KMS-11 (cell line): ENCODE measurements around the gene PTPRT.

Source experiments
- H2AFZ ChIP-seq: fragments of 200-600 bp; sonication (generic); 2 replicates; pipeline ENCODE4 v1.6.1; 2016; ENCODE audit warnings: antibody characterized with exemption, mixed run types, low read depth
- H3K27ac ChIP-seq: fragments of 200-600 bp; sonication (generic); 2 replicates; pipeline ENCODE4 v1.6.1; 2016; ENCODE audit warnings: mild to moderate bottlenecking, mixed run types
- H3K27me3 ChIP-seq: fragments of 200-600 bp; sonication (generic); 2 replicates; pipeline ENCODE4 v1.6.1; 2017; ENCODE audit warnings: mild to moderate bottlenecking, low read depth, mixed run types, moderate library complexity; ENCODE audit not compliant: insufficient read depth
- H3K36me3 ChIP-seq: fragments of 200-600 bp; sonication (generic); 2 replicates; pipeline ENCODE4 v1.6.1; 2017; ENCODE audit warnings: mild to moderate bottlenecking, mixed run types; ENCODE audit not compliant: insufficient read depth
- H3K4me1 ChIP-seq: fragments of 200-600 bp; sonication (generic); 2 replicates; pipeline ENCODE4 v1.6.1; 2016; ENCODE audit warnings: mild to moderate bottlenecking, low read depth, mixed run types; ENCODE audit not compliant: poor library complexity, severe bottlenecking
- H3K4me2 ChIP-seq: fragments of 200-600 bp; sonication (generic); 2 replicates; pipeline ENCODE4 v1.7.0; 2016; ENCODE audit warnings: mild to moderate bottlenecking, mixed run types
- H3K4me3 ChIP-seq: fragments of 200-600 bp; sonication (generic); IDR thresholded peaks from 2 replicates; pipeline ENCODE4 v1.6.1; 2017; ENCODE audit warnings: low read depth, low read length, mixed read lengths; ENCODE audit not compliant: insufficient read depth
- H3K79me2 ChIP-seq: fragments of 200-600 bp; sonication (generic); 2 replicates; pipeline ENCODE4 v1.6.1; 2016; ENCODE audit warnings: low read depth, mixed run types; ENCODE audit not compliant: insufficient read depth
- H3K9ac ChIP-seq: fragments of 200-600 bp; sonication (generic); 2 replicates; pipeline ENCODE4 v1.6.1; 2016; ENCODE audit warnings: mild to moderate bottlenecking, mixed run types
- H4K20me1 ChIP-seq: fragments of 200-600 bp; sonication (generic); 2 replicates; pipeline ENCODE4 v1.6.1; 2016; ENCODE audit warnings: mild to moderate bottlenecking, mixed run types; ENCODE audit not compliant: insufficient read depth
- CTCF ChIP-seq: fragments of 200-600 bp; sonication (generic); conservative IDR thresholded peaks from 2 replicates; pipeline ENCODE4 v1.6.1; 2017; ENCODE audit warnings: low read depth, mild to moderate bottlenecking, antibody characterized with exemption, low read length, moderate library complexity, mixed read lengths

Gene PTPRT

GRCh38 chr20:42379385-42379784, 810.3 kb downstream of the PTPRT start:
- no peak overlapping the region for H3K4me3 ChIP-seq
- H3K4me2 ChIP-seq = no peak overlapping the region
- TF ChIP-seq CTCF = no peak
- no peaks in the 10 kb centered on the region for H4K20me1 ChIP-seq
- no peaks in the 10 kb centered on the region for H3K79me2 ChIP-seq
- no peaks in the 10 kb centered on the region for H3K27me3 ChIP-seq
- H2AFZ ChIP-seq = no peak overlapping the region
- no peaks in the 10 kb centered on the region for H3K36me3 ChIP-seq
- no peaks in the 10 kb centered on the region for H3K4me1 ChIP-seq
- no peak overlapping the region for H3K9ac ChIP-seq
- no peak overlapping the region for H3K27ac ChIP-seq

GRCh38 chr20:42378826-42379225, 810.9 kb downstream of the PTPRT start:
- Histone ChIP-seq H3K27ac (no peak overlapping the region), H3K4me1 (no peaks in the 10 kb centered on the region), H3K9ac (no peak overlapping the region), H2AFZ (no peak overlapping the region), H3K4me2 (no peak overlapping the region), H3K27me3 (no peaks in the 10 kb centered on the region), H4K20me1 (no peaks in the 10 kb centered on the region), H3K36me3 (no peaks in the 10 kb centered on the region), H3K4me3 (no peak overlapping the region), H3K79me2 (no peaks in the 10 kb centered on the region)
- no peak for TF ChIP-seq CTCF

DNA sequence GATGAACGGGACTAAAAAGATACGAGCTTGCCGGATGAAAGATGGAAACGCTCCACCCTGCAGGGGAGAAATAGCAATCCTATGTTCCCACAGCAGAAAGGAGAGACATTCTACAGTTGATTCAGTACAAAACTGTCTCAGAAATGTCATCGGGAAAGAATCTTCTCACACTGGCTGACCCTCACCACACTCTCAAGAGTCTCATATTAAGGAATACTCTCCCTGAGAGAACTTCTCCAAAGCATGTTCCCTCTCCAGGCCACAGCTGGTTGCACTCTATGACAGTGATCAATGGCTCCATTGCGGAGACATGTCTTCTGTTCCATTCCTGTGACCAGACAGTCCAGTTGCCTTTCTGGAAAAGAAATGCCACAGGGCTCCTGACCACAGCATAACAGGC, 813.6 kb downstream of the PTPRT start:
- Histone ChIP-seq H3K4me2 (no peak overlapping the region), H3K36me3 (no peaks in the 10 kb centered on the region), H3K4me1 (no peaks in the 10 kb centered on the region), H3K27ac (no peak overlapping the region), H3K79me2 (no peaks in the 10 kb centered on the region), H3K4me3 (no peak overlapping the region), H3K27me3 (no peaks in the 10 kb centered on the region), H3K9ac (no peak overlapping the region), H4K20me1 (no peaks in the 10 kb centered on the region), H2AFZ (no peak overlapping the region)
- no peak for TF ChIP-seq CTCF

DNA sequence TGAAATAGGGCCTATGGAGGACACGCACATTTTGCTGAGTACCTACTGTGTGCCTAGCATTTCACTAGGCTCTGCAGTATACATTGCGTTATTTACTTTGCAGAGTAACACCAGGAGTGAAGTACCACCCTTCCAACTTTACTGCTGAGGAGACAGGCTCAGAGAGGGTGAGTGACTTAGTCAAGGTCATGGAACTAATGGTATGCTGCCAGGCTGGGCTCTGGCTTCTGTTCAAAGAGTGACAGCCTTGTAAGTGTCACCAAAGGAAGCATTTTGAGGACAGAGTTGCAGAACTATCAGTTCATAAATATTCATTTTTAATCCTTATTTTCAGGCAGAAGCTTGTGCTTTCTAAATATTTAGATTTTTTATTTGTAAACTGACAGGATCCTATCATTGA, 816.7 kb downstream of the PTPRT start:
- TF ChIP-seq CTCF = no peak
- H3K27me3 ChIP-seq = no peaks in the 10 kb centered on the region
- H3K4me1 ChIP-seq = no peaks in the 10 kb centered on the region
- no peak overlapping the region for H3K27ac ChIP-seq
- no peak overlapping the region for H3K4me3 ChIP-seq
- H3K4me2 ChIP-seq = no peak overlapping the region
- no peak overlapping the region for H2AFZ ChIP-seq
- H3K36me3 ChIP-seq = no peaks in the 10 kb centered on the region
- H3K9ac ChIP-seq = no peak overlapping the region
- H3K79me2 ChIP-seq = no peaks in the 10 kb centered on the region
- H4K20me1 ChIP-seq = no peaks in the 10 kb centered on the region

GRCh38 chr20:42370075-42370474, 819.6 kb downstream of the PTPRT start:
- TF ChIP-seq CTCF = no peak
- H3K9ac ChIP-seq = no peak overlapping the region
- no peaks in the 10 kb centered on the region for H3K27me3 ChIP-seq
- H3K4me3 ChIP-seq = no peak overlapping the region
- no peak overlapping the region for H3K27ac ChIP-seq
- no peak overlapping the region for H3K4me2 ChIP-seq
- H3K79me2 ChIP-seq = no peaks in the 10 kb centered on the region
- no peaks in the 10 kb centered on the region for H3K4me1 ChIP-seq
- no peaks in the 10 kb centered on the region for H3K36me3 ChIP-seq
- H4K20me1 ChIP-seq = no peaks in the 10 kb centered on the region
- H2AFZ ChIP-seq = no peak overlapping the region
